Limb (tissue), 2 donors: Measurements from ENCODE around the gene TMEM141.

Experiments used
- DNase-seq, 2 donors: peaks; one replicate each; pipeline ENCODE4 v3.0.0-alpha.2; 2016; ENCODE audit errors: extremely low spot score in 2 of 2

TMEM141 gene

DNA sequence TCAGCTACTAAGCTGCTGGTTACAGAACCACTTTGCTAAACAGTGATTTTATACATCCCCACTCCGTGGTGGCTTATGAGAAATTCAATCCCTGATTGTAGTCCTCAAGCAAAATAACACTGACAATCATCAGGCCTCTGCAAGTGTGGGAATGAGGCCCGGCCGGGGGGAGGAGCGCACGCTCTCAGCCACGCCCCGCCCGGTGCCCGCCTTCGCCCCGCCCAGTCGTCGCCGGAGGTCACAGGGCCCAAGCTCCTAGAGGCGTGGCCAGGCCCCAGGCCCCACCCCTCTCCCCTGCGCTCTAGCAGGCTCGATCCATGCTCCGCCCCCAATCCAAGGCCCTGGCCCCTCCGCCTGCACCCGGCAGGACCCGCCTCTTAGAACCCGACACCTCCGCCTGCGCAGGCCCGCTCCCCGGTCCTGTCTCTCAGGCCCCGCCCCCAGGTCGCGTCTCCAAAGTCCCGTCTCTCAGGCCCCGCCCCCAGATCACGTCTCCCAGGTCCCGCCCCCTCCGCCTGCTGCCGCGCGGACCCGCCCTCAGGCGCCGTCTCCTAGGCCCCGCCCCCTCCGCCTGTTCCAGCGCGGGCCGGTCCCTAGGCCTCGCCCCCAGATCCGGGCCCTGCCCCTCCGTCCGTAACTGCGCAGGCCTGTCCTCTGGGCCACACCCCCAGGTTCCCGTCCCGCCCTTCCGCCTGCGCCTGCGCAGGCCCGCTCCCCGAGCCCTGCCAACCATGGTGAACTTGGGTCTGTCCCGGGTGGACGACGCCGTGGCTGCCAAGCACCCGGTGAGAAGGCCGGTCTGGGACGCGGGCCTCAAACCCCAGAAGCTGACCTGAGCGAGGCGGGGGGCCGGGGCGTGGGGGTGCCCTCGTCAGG is at the start of gene TMEM141:
TMEM141 (plus strand) TSS at position 705 of the 876 bp plus-strand sequence; CDS start at position 732, 27 bp downstream.
- peak; percentile 100 for DNase-seq

GRCh38 chr9:136741883-136742571 is 49.1 kb upstream of the TMEM141 start:
- DNase-seq = no peak

DNA sequence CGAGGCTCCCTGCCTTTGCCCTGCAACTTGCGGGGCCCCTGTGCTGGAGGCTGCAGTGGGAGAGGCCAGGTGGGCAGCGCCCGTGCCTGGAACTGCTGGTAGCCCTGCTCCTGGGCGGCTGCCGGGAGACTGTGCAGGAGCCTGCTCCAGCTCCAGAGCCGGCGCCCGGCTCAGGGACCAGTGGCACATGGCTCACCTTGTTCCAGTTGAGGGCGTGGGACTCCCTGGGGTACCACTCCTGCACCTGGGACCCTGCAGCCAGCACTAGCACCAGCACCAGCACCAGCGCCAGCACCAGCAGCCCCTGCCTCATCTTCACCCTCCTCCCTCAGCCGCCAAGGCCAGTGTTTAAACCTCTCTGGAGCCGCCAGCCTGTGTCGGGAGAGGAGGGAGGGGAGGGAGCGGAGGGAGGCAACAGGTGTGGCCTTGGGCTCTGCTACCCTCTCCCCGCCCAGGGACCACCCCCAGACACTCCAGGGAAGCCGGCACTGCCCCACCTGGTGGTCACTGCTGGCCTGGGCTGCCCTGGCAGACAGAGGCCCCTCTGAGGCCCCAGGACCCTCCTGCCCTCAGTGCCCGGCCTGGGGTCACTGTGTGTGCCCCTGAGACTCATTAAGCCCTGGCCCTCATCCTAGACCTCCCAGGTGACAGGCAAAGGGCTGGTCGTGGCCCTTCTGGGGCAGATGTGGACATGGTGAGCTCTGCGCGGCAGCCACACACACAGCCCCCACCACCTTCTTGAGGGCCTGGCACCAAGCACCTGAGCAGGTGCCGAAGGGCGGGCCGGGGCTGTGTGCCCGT is 48.4 kb upstream of the TMEM141 start, which contains the start of gene LCN10:
LCN10 (minus strand) TSS at position 350 of the 801 bp plus-strand sequence; CDS start at position 313, 37 bp downstream.
- DNase-seq = no peak

DNA sequence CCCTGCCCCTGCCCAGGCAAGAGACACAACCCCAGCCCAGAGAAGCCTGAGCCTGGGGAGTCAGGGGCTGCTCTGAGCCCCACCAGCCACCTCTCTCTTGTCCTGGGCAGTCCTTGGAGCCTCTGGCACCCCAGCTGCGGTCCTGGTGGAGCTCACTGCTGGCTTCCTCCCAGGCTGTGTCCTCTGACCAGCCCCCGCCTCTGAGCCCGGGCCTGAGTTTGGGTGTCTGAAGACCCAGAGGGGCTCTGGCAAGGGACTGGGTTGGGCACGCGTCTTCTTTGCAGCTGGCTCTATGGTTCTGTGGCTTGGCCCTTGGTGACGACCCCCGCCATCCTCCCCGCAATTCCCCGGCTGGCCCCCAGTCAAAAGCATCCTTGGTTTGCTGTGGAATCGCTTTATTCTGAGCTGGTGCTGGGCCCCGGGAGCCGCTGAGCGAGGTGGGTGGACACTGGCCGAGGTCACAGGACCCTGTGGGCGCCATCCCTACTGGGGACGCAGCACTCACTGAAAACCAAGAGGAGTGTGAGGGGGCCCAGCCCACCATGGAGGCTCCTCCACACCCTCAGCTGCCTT is 47.4 kb upstream of the TMEM141 start:
- DNase-seq = no peak

DNA sequence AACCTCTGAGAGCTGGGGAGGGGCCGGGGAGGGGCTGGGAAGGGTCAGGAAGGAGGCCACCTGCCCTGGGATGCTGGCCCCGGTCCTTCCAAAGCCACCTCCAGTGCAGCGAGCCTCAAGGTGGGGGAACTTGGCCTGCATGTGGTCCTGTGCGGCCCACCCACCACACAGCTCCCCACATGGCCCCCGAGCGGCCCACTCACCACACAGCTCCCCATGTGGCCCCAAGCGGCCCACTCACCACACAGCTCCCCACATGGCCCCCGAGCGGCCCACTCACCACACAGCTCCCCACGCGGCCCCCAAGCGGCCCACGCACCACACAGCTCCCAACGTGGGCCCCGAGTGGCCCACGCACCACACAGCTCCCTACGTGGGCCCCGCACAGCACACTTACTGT is 46.4 kb upstream of the TMEM141 start:
- no peak for DNase-seq

DNA sequence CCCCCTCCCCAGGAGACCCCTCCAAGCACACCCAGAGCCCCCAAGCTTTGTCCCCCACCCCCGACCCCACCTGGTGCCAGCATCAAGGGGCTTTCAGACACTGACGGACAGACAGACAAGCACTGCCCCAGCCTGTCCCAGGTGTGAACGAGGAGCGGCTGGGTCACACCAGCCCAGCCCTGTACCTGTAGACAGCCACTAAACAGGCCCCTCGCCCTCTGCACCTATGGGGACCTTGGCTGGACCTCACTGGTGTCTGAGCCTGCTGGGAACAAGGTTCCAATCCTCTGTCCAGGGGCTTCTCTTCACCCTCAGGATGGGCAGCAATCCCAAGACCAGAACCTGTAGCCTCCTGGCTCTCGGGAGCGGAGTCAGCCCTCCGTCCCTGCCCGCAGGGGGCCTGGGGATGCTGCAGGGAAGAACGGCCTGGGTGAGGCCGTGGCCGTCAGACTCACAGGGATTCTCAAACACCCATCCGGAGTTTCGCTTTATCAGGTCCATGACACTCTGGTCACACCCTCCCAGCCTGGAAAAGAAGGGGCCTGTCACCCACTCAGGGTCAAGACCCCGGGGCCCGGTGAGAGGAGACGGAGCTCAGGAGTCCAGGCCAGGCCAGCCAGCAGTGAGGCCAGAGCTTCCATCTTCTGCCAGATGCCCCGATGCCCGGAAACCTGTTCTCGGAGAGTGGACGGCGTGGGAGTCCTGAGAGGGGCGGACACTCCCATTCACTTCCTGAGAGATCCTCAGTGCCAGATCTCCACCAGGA is 45.6 kb upstream of the TMEM141 start:
- no peak for DNase-seq

DNA sequence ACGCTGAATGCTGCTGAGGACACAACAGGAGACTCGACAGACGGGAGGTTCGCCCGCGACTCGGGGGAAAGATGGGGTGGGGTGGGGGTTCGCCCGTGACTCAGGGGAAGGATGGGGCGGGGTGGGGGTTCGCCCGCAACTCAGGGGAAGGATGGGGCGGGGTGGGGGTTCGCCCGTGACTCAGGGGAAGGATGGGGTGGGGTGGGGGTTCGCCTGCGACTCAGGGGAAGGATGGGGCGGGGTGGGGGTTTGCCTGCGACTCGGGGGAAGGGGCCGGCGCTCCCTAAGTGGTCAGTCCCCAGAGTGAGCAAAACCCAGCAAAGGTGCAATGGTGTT is 45.0 kb upstream of the TMEM141 start:
- no peak for DNase-seq

DNA sequence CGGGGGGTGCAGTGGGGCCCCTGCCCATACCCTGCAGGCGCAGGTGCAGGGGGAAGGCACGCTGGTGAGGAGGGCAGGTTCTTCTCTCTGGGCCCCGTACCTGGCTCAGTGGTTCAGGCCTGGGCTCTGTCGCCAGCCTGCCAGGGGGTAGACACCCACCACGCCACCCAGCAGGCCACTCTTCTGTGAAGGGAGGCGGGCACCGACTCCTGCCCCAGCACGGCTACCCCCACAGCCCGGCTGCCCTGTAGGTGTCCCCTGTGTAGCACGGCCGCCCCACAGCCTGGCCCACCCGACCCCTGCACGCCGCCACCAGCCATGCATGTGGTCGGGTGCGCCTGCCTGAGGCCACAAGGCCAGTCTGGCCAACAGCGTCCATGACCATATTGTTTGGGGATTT is 44.5 kb upstream of the TMEM141 start:
- DNase-seq = no peak

DNA sequence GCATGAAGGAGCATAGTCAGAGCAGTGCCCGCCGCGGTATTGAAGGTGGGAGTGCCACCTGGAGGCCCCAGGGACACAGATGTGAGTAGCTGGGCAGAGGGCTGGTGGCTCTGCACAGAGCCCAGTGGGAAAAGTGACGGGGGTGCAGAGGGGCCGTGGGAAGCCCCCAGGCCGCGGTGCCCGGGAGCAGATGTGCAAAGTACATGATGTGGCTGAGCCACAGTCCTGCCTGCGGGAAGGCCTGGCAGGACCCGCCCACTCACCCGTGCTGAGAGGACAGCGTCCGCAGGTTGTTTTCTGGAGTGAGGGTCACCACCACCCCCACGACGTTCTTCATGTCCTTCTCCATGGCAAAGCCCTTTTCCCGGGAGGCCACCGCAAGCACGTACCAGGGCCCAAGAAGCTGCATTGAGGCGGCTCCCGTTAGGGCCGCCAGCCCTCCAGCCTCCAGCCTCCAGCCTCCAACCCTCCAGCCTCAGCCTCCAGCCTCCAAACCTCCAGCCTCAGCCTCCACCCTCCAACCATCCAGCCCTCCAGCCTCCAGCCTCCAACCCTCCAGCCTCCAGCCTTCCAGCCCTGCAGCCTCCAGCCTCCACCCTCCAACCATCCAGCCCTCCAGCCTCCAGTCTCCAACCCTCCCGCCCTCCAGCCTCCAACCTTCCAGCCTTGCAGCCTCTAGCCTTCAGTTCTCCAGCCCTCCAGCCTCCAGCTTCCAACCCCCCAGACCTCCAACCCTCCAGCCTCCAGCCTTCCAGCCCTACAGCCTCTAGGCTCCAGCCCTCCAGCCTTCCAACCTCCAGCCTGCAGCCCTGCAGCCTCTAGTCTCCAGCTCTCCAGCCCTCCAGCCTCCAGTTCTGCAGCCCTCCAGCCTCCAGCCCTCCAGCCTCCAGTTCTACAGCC is 43.7 kb upstream of the TMEM141 start:
- DNase-seq = no peak

DNA sequence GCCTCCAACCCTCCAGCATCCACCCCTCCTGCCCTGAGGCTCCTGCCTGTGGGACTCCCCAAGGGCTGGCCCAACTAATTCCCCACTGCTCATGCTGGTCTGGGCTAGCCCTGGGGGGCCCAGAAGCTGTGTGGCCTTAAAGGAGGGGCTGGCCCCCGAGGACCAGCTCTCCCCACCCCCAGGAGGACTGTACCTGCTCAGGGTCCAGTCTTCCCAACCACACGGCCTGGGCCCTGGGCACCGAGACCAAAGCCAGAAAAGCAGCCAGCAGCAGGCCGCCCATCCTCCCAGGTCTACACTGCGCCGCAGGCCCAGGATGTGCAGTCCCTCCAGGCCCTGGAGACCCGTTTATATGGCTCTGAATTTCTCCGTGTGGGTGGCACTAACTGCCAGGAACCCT is 42.9 kb upstream of the TMEM141 start, which contains the start of gene LCN6:
LCN6 (minus strand) TSS at position 325 of the 400 bp plus-strand sequence; CDS start at position 283, 42 bp downstream.
- DNase-seq = peak in 1 of 2 donors; percentile 23

- DNase-seq = peak in 1 of 2 donors; percentile 18
Measured at GRCh38 chr9:136748666-136749611, 42.2 kb upstream of the TMEM141 start.

GRCh38 chr9:136750526-136750925 is 40.6 kb upstream of the TMEM141 start:
- no peak for DNase-seq

DNA sequence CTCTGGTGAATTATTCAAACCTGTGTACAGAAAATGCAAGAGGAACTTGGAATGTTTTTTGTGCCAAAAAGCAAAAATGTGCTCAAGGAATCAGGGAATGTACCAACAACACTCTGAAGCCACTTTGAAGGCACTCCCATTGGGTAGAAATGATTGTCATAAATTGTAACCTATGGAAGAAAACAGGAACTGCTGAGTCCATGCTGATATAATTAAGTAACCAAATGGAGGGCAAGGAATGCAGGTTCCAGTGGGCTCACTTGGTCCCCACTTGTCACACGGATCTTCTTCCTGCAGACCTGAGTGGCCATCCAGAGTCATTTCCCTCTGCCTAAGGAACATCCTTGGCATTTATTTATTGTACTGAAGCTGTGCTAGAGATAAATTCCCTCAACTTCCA is 39.9 kb upstream of the TMEM141 start:
- no peak for DNase-seq

- DNase-seq = no peak
Measured at GRCh38 chr9:136751814-136752213, 39.3 kb upstream of the TMEM141 start.

DNA sequence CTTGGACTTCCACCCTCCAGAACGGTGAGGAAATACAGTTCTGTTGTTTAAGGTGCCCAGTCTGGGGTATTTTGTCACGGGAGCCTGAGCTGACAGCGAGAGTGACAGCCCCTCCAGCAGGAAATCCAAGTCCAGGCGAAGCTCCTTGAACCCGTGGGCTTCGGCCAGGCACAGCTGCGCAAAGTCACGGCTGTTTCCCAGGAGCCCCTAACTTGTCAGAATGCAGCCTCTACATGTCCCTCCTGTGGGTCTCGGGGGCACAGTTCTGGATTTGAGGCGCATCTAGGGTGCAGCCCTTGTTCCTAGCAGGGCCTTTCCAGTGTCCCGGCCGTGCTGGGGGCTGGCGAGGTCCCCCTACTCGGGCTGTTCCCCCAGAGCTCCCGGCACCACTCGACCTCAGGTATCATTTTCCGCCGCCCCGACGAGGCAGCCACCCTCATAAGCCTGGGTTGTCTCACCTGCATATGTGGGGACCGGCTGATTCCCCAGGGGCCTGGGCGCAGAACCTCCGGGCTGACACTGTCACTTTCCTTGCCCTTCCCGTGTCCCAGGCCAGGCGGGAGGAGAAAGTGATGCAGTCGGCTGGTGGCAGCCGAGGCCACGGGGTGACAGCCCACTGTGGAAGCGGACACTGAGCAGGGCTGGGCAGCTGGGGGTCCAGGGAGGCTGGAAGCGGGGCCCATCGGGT is 37.6 kb upstream of the TMEM141 start:
- peak in 1 of 2 donors; percentile 17 for DNase-seq

DNA sequence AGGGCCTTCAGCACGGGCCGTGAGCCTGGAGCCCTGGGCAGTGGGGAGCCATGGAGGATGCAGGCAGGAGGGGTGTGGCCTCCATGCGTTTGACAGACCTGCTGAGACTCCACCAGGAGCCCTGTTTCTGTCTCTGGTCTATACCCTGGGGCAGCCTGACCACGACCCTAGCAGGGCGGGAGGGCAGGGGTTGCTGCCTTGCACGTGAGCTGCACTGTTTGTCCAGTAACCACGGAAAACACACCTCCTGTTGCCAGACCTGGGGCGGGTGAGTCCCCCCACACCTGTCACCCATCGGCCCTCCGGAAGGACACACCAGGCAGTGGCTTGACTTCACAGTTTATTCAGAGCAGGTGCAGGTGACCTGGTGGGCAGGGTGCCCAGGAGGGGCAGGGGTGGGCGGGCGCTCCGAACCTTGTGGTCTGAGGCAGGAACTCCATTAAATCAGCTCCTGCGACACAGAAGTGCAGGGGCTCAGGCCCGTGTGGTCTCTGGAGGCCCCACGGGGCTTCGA is 37.0 kb upstream of the TMEM141 start:
- no peak for DNase-seq

GRCh38 chr9:136754626-136755301 is 36.4 kb upstream of the TMEM141 start:
- peak in 1 of 2 donors; percentile 18 for DNase-seq
